Activated T-cell treated with anti-CD3 and anti-CD28 coated beads, Interleukin-2, amount 50 U/mL, for 72 hours (primary cell): ENCODE data around the gene PHLDB2. TPM values are rescaled to one million over a fixed set of nuclear protein-coding genes. Genes with fewer than 3 reads are reported as not detected.
A peak's percentile ranks its signal among the peaks of the same experiment; 100 is the strongest.
"Not testable (repeated sequence)": the region's sequence is repeated elsewhere in the genome, so short reads cannot be mapped to it uniquely, and the experiment has no call there.

Experiments used
- ATAC-seq, 2 donors: fragments of 150-1000 bp; cut with Tn5 transposase; replicated peaks in 1 of 2; 2 replicates each; pipeline ENCODE4 v1.10.0; 2021; ENCODE audit warnings: moderate library complexity in 2 of 2, mild to moderate bottlenecking in 1 of 2
- DNase-seq, 2 donors: peaks; one replicate each; pipeline ENCODE4 v3.0.0; 2021 to 2022; ENCODE audit warnings: mixed read lengths in 1 of 2
- H3K27ac Mint-ChIP-seq: one replicate; pipeline ENCODE4 v1.8.0; 2022; ENCODE audit warnings: mild to moderate bottlenecking, moderate library complexity, mixed read lengths
- H3K27me3 Mint-ChIP-seq: one replicate; pipeline ENCODE4 v1.8.0; 2022; ENCODE audit warnings: low read depth, mixed read lengths
- H3K36me3 Mint-ChIP-seq, 2 donors: one replicate each; pipeline ENCODE4 v1.8.0; 2022; ENCODE audit warnings: mixed read lengths in 2 of 2, mild to moderate bottlenecking in 1 of 2; ENCODE audit not compliant: insufficient read depth in 2 of 2
- H3K4me1 Mint-ChIP-seq: one replicate; pipeline ENCODE4 v1.8.0; 2022; ENCODE audit warnings: low read depth, mixed read lengths
- H3K4me3 Mint-ChIP-seq, 2 donors: one replicate each; pipeline ENCODE4 v1.8.0; 2022; ENCODE audit warnings: mild to moderate bottlenecking in 2 of 2, mixed read lengths in 2 of 2, moderate library complexity in 2 of 2
- H3K9me3 Mint-ChIP-seq, 2 donors: one replicate each; pipeline ENCODE4 v1.8.0; 2022; ENCODE audit warnings: mixed read lengths in 2 of 2
- total RNA-seq, 2 donors: library from RNA; stranded (reverse); gene quantifications; one replicate each; pipeline ENCODE4 v1.2.3, GENCODE V29; 2022

Gene PHLDB2
- total RNA-seq: 1 to 10 TPM; 1.1 to 2.5 TPM

GRCh38 chr3:111859061-111859973, at the start of gene PHLDB2:
PHLDB2 (plus strand) TSS chr3:111859265; CDS start chr3:111884078, 24,813 bp downstream.
- no peaks in the 10 kb centered on the region for H3K9me3 Mint-ChIP-seq
- H3K4me3 Mint-ChIP-seq: peak within 1 kb of the TSS; percentile 91 to 93
- no peaks in the 10 kb centered on the region for H3K36me3 Mint-ChIP-seq
- peaks cover 10% of the 10 kb centered on the region for H3K4me1 Mint-ChIP-seq
- ATAC-seq (peak; percentile 89 to 91), DNase-seq (peak; percentile 72 to 75)
- peak within 1 kb of the TSS; percentile 25 for H3K27ac Mint-ChIP-seq
- H3K27me3 Mint-ChIP-seq: peaks cover 52% of the 10 kb centered on the region

GRCh38 chr3:111810909-111811308, 48.2 kb upstream of the PHLDB2 start:
- H3K27ac Mint-ChIP-seq: no peak overlapping the region
- no peak overlapping the region for H3K4me3 Mint-ChIP-seq
- H3K9me3 Mint-ChIP-seq: peaks cover 6 to 7% of the 10 kb centered on the region in 2 donors
- DNase-seq: no peak
- no peaks in the 10 kb centered on the region for H3K36me3 Mint-ChIP-seq
- H3K27me3 Mint-ChIP-seq: no peaks in the 10 kb centered on the region
- H3K4me1 Mint-ChIP-seq: no peaks in the 10 kb centered on the region
- no peak for ATAC-seq

- no peak for DNase-seq
- no peaks in the 10 kb centered on the region for H3K27me3 Mint-ChIP-seq
- peaks cover 6 to 10% of the 10 kb centered on the region in 2 donors for H3K9me3 Mint-ChIP-seq
- H3K4me3 Mint-ChIP-seq: no peak overlapping the region
- ATAC-seq: no peak
- no peak overlapping the region for H3K27ac Mint-ChIP-seq
- H3K36me3 Mint-ChIP-seq: no peaks in the 10 kb centered on the region
- no peaks in the 10 kb centered on the region for H3K4me1 Mint-ChIP-seq
Measured at GRCh38 chr3:111811811-111812210, 47.3 kb upstream of the PHLDB2 start.

DNA sequence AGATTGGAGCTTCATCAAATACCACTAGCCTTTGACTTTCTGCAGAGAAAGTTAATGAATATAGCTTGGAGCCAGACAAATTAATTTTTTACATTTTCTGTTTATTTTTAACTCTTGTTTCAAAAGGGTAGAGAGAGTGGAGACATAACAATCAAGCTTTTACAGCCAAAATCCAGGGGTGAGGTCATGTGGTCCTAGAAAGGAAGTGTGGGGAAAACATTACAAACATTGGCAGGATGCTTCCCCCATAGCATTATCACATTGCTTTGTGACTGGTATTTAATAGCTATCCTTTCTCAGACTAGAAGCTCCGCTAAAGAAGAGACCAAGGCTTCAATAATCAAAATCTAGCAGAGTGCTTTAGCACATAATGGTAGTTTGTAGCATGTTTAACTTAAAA, 46.4 kb upstream of the PHLDB2 start:
- Mint-ChIP-seq H3K27ac (no peak overlapping the region), H3K9me3 (peaks cover 6 to 11% of the 10 kb centered on the region in 2 donors), H3K4me3 (no peak overlapping the region), H3K36me3 (no peaks in the 10 kb centered on the region), H3K4me1 (no peaks in the 10 kb centered on the region), H3K27me3 (no peaks in the 10 kb centered on the region)
- ATAC-seq (no peak), DNase-seq (no peak)

GRCh38 chr3:111813441-111813840, 45.6 kb upstream of the PHLDB2 start:
- H3K4me1 Mint-ChIP-seq: no peaks in the 10 kb centered on the region
- H3K9me3 Mint-ChIP-seq: peaks cover 6 to 11% of the 10 kb centered on the region in 2 donors
- H3K27ac Mint-ChIP-seq: no peak overlapping the region
- no peaks in the 10 kb centered on the region for H3K36me3 Mint-ChIP-seq
- DNase-seq (no peak), ATAC-seq (no peak)
- H3K4me3 Mint-ChIP-seq: no peak overlapping the region
- no peaks in the 10 kb centered on the region for H3K27me3 Mint-ChIP-seq

DNA sequence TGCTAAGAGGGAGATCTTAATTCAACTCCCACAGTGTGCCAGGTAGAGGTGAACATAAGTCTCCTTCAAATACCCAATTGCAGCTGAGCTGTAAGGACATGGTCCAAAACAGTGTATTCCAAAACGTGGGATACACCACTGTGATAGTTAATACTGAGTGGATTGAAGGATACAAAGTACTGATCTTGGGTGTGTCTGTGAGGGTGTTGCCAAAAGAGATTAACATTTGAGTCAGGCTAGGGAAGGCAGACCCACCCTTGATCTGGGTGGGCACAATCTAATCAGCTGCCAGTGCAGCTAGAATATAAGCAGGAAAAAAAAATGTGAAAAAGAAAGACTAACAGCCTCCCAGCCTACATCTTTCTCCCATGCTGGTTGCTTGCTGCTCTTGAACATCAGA, 45.1 kb upstream of the PHLDB2 start:
- Mint-ChIP-seq H3K27me3 (no peaks in the 10 kb centered on the region), H3K9me3 (peaks cover 6 to 11% of the 10 kb centered on the region in 2 donors), H3K36me3 (no peaks in the 10 kb centered on the region), H3K4me1 (no peaks in the 10 kb centered on the region), H3K27ac (no peak overlapping the region), H3K4me3 (no peak overlapping the region)
- DNase-seq (no peak), ATAC-seq (no peak)

GRCh38 chr3:111816771-111817170, 42.3 kb upstream of the PHLDB2 start:
- not testable (repeated sequence) for H3K36me3 Mint-ChIP-seq, H3K4me3 Mint-ChIP-seq, H3K4me1 Mint-ChIP-seq

GRCh38 chr3:111819927-111820326, 39.1 kb upstream of the PHLDB2 start:
- peaks cover 0 to 2% of the 10 kb centered on the region in 2 donors for H3K36me3 Mint-ChIP-seq
- H3K9me3 Mint-ChIP-seq: peaks cover 9 to 13% of the 10 kb centered on the region in 2 donors
- no peak overlapping the region for H3K4me3 Mint-ChIP-seq
- H3K27me3 Mint-ChIP-seq: no peaks in the 10 kb centered on the region
- no peak overlapping the region for H3K27ac Mint-ChIP-seq
- DNase-seq (no peak), ATAC-seq (no peak)
- H3K4me1 Mint-ChIP-seq: no peaks in the 10 kb centered on the region

More at GRCh38 chr3:111816771-111817170, 42.3 kb upstream of the PHLDB2 start:
- not testable (repeated sequence) for H3K27ac Mint-ChIP-seq, DNase-seq, ATAC-seq, H3K27me3 Mint-ChIP-seq
- H3K9me3 Mint-ChIP-seq: peaks cover 9 to 13% of the 10 kb centered on the region in 2 donors

- no peaks in the 10 kb centered on the region for H3K4me1 Mint-ChIP-seq
- no peak for ATAC-seq
- DNase-seq: no peak
- H3K9me3 Mint-ChIP-seq: peaks cover 3 to 6% of the 10 kb centered on the region in 2 donors
- no peaks in the 10 kb centered on the region for H3K27me3 Mint-ChIP-seq
- no peak overlapping the region for H3K4me3 Mint-ChIP-seq
- peaks cover 0 to 2% of the 10 kb centered on the region in 2 donors for H3K36me3 Mint-ChIP-seq
- no peak overlapping the region for H3K27ac Mint-ChIP-seq
Measured at GRCh38 chr3:111820651-111821050, 38.4 kb upstream of the PHLDB2 start.

DNA sequence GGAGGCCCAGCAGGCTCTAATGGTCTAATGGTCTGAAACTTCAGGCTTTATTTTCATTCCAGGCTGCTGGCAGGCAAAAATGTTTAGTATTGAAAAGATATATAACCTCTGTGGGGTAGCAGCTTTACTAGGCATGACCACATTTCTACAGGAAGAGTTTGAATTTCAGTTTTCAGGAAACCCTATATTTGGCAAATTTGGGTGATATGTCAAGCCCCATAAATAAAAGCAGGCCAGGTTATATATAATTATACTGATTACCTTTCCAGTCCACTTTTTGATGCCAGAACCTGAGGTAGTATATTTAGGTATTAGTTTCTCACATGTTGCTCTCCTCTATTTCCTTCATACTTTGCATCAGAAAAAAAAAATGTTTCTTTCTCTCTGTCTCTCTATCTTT, 37.2 kb upstream of the PHLDB2 start:
- Mint-ChIP-seq H3K36me3 (peaks cover 0 to 2% of the 10 kb centered on the region in 2 donors), H3K4me3 (no peak overlapping the region), H3K27me3 (no peaks in the 10 kb centered on the region), H3K9me3 (peaks cover 3% of the 10 kb centered on the region in 2 donors), H3K27ac (no peak overlapping the region), H3K4me1 (no peaks in the 10 kb centered on the region)
- no peak for DNase-seq
- no peak for ATAC-seq

GRCh38 chr3:111822804-111823203, 36.3 kb upstream of the PHLDB2 start:
- no peak overlapping the region for H3K4me3 Mint-ChIP-seq

DNA sequence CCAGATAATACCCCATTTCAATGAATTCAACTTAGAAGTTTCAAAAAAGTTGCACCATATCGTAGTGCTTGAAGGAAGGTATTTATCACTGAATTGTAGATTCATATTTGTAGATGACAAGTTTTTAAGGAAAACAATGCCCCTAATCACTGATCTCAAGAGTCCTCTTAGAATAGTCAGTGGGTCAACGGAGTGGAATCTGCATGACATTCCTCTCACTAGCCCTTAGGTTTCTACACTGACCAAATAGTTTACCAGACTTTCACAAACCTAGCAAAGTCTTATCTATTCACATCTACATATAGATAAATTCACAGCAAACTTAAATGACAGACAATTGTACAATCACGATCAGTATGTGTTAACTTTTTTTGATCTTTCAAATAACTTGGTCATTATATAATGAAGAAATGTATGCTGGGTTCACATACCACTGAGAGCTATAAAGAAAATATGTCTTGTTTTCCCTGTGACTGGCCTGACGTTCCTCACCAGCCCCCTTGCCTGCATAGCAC, 35.7 kb upstream of the PHLDB2 start:
- peaks cover 2 to 3% of the 10 kb centered on the region in 2 donors for H3K9me3 Mint-ChIP-seq
- no peak overlapping the region for H3K27ac Mint-ChIP-seq
- no peak overlapping the region for H3K4me3 Mint-ChIP-seq
- peaks cover 0 to 2% of the 10 kb centered on the region in 2 donors for H3K36me3 Mint-ChIP-seq
- no peaks in the 10 kb centered on the region for H3K27me3 Mint-ChIP-seq
- DNase-seq: no peak
- ATAC-seq: no peak
- H3K4me1 Mint-ChIP-seq: no peaks in the 10 kb centered on the region

More at GRCh38 chr3:111822804-111823203, 36.3 kb upstream of the PHLDB2 start:
- no peak overlapping the region for H3K27ac Mint-ChIP-seq
- no peak for ATAC-seq
- H3K36me3 Mint-ChIP-seq: peaks cover 0 to 2% of the 10 kb centered on the region in 2 donors
- DNase-seq: no peak
- no peaks in the 10 kb centered on the region for H3K4me1 Mint-ChIP-seq
- H3K9me3 Mint-ChIP-seq: peaks cover 2 to 3% of the 10 kb centered on the region in 2 donors
- no peaks in the 10 kb centered on the region for H3K27me3 Mint-ChIP-seq

GRCh38 chr3:111824351-111824750, 34.7 kb upstream of the PHLDB2 start:
- DNase-seq (no peak), ATAC-seq (no peak)
- H3K36me3 Mint-ChIP-seq: peaks cover 0 to 2% of the 10 kb centered on the region in 2 donors
- no peaks in the 10 kb centered on the region for H3K4me1 Mint-ChIP-seq
- H3K9me3 Mint-ChIP-seq: peaks cover 2 to 3% of the 10 kb centered on the region in 2 donors
- H3K27ac Mint-ChIP-seq: no peak overlapping the region
- no peaks in the 10 kb centered on the region for H3K27me3 Mint-ChIP-seq
- H3K4me3 Mint-ChIP-seq: no peak overlapping the region
